HG03095 (cell line): ENCODE measurements around the gene TRDN.

Source experiments
- ATAC-seq: cut with Tn5 transposase; IDR thresholded peaks from one replicate; pipeline ENCODE4 v1.9.1; 2021; ENCODE audit warnings: moderate library complexity; ENCODE audit not compliant: unreplicated experiment

TRDN gene

DNA sequence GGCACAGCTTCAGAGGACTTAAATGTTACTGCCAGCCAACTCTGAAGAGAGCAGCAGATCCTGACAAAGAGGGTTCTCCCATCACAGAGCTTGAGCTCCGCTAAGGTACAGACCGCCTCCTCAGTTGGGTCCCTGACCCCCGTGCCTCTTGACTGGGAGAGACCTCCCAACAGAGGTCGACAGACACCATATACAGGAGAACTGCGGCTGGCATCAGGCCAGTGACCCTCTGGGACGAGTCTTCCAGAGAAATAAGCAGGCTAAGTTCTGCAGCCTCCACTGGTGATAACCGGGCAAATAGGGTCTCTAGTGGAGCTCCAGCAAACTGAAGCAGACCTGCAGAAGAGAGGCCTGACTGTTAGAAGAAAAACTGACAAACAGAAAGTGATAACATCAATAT, 453.8 kb downstream of the TRDN start:
- ATAC-seq = no peak

DNA sequence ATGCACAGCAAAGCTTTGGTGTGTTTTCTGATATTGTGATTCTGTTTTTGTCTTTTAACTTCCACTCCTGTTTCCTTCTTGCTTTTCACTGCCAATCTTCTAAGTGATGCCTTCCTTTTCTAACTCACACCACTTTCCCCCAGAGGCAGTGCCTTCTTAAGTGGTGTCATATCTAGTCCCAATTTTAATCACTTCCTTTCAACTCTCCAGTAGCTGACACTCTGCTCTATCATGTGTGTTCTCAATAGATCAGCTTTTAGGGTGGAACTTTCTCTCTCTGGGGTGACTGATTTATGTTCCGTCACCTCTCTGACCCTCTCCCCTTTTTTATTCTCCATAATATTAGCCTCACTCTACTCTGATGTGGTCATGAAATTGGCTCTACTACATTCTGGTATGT, 460.0 kb downstream of the TRDN start:
- ATAC-seq = no peak

DNA sequence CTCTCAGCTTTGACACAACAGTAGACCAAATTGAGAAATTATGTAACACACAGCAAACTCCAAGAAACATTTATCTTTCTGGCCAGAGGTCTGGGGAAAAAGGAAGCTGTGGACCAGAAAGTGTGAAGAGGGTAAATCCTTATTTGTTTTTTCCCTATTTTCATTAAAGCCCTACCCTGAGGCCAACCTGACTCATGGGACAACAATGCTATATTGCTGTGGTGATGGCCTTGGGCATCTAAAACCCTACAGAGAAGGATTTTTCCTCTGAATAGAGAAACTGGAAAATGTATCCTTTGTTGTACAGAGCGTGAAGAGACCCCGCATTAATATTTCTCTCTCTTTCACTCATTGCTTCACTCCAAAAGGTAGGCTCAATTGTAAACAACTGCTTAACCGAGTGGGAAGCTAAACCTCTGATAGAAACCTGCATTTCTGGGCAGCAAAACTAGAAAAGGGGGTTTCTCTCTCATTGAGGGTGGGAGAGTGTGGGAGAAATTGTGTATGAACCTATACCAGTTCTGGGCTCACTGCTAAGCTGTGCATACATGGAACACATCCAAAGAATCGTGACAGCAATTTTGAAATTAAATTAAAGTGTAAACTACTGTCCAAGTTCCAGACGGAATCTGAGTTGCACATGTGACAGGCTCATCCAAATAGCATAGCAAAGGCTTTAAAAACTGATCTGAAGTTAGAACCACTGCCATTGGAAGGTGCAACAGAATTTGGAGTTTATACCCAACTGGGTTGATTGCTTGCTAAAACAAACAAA, 465.2 kb downstream of the TRDN start:
- ATAC-seq = no peak

- ATAC-seq = no peak
These were observed 467.0 kb downstream of the TRDN start for GRCh38 chr6:123169774-123170095.

- ATAC-seq = no peak
These were observed 467.6 kb downstream of the TRDN start for GRCh38 chr6:123168892-123169773.

- ATAC-seq = no peak
These were observed 468.3 kb downstream of the TRDN start for GRCh38 chr6:123168466-123168865.
